K562 treated with DMSO at 1 percent for 12 hours (cell line): Measurements from ENCODE around the gene SMIM23. TPM values are rescaled to one million over a fixed set of nuclear protein-coding genes. Genes with fewer than 3 reads are reported as not detected.

Experiments used
- total RNA-seq: library from RNA; unstranded; fragments of 300-600 nt; gene quantifications from 2 replicates; pipeline ENCODE4 v1.2.3, GENCODE V29; 2022; ENCODE audit not compliant: insufficient read depth

Gene SMIM23
- total RNA-seq, result not detected in 2 replicates

GRCh38 chr5:171785517-171785916 is at the start of gene SMIM23:
SMIM23 (plus strand) TSS chr5:171785817; CDS start chr5:171785872, 55 bp downstream.

Other genes starting within 250 kb of the SMIM23 start
- 9.9 and 30.8 TPM in 2 replicates for gene FBXW11, start 220.8 kb downstream of the SMIM23 start, total RNA-seq